ENCODE results near the gene IL22RA1.

The IL22RA1 gene

GRCh38 chr1:24095140-24095859 lies 47.6 kb downstream of the IL22RA1 start:
- DNase-seq: no peak

- DNase-seq: no peak
These were observed 48.4 kb downstream of the IL22RA1 start for GRCh38 chr1:24094554-24094953.

- no peak for DNase-seq
These were observed 49.2 kb downstream of the IL22RA1 start for GRCh38 chr1:24093732-24094131.

GRCh38 chr1:24092979-24093378 lies 50.0 kb downstream of the IL22RA1 start:
- DNase-seq: no peak

GRCh38 chr1:24091971-24092482 lies 50.9 kb downstream of the IL22RA1 start:
- no peak for DNase-seq

GRCh38 chr1:24090736-24091135 lies 52.2 kb downstream of the IL22RA1 start:
- no peak for DNase-seq

- DNase-seq: no peak
These were observed 53.0 kb downstream of the IL22RA1 start for GRCh38 chr1:24089743-24090555.

GRCh38 chr1:24089027-24089742 lies 53.8 kb downstream of the IL22RA1 start:
- no peak for DNase-seq

- DNase-seq: no peak
These were observed 56.5 kb downstream of the IL22RA1 start for GRCh38 chr1:24086466-24086865.

GRCh38 chr1:24085546-24085945 lies 57.4 kb downstream of the IL22RA1 start:
- DNase-seq: no peak

GRCh38 chr1:24085007-24085406 lies 57.9 kb downstream of the IL22RA1 start:
- no peak for DNase-seq

- no peak for DNase-seq
These were observed 58.9 kb downstream of the IL22RA1 start for GRCh38 chr1:24084050-24084449.

- no peak for DNase-seq
These were observed 60.6 kb downstream of the IL22RA1 start for GRCh38 chr1:24082372-24082771.

- no peak for DNase-seq
These were observed 61.8 kb downstream of the IL22RA1 start for GRCh38 chr1:24081190-24081589.

GRCh38 chr1:24080131-24080530 lies 62.8 kb downstream of the IL22RA1 start:
- no peak for DNase-seq

- DNase-seq: no peak
These were observed 65.5 kb downstream of the IL22RA1 start for GRCh38 chr1:24077278-24077978.

- no peak for DNase-seq
These were observed 67.0 kb downstream of the IL22RA1 start for GRCh38 chr1:24075946-24076345.

GRCh38 chr1:24075590-24075854 lies 67.4 kb downstream of the IL22RA1 start:
- DNase-seq: no peak

GRCh38 chr1:24074817-24075589 lies 67.9 kb downstream of the IL22RA1 start:
- no peak for DNase-seq

GRCh38 chr1:24074196-24074595 lies 68.7 kb downstream of the IL22RA1 start:
- no peak for DNase-seq

- no peak for DNase-seq
These were observed 71.0 kb downstream of the IL22RA1 start for GRCh38 chr1:24071941-24072340.

- peak; percentile 63 for DNase-seq
These were observed 72.0 kb downstream of the IL22RA1 start for GRCh38 chr1:24070821-24071393.

Data from CD4-positive, alpha-beta T cell treated with Interleukin-4 for 4 hours (primary cell).